Endothelial cell of umbilical vein (primary cell): Measurements from ENCODE around the gene DEGS2. TPM values are rescaled to one million over a fixed set of nuclear protein-coding genes. Genes with fewer than 3 reads are reported as not detected.

Experiments
- BruUV-seq: library from RNA; stranded (reverse); fragments of 400-500 nt; replicated peaks from 2 replicates; lab custom pipeline; 2021; lab: Mats Ljungman, UMichigan
- CTCF ChIA-PET: fragments of 300-600, 350-600 bp; sonication (Branson Sonifier 250); formaldehyde crosslinking; loops from one replicate; lab custom pipeline; 2021; ENCODE audit warnings: antibody characterized with exemption, inconsistent platforms; lab: Charles Lee
- POLR2A ChIA-PET: fragments of 300-600, 350-600 bp; sonication (Branson Sonifier 250); formaldehyde crosslinking; loops from one replicate; lab custom pipeline; 2021; ENCODE audit warnings: antibody characterized with exemption, inconsistent platforms; lab: Charles Lee
- DNase-seq: peaks from one replicate; pipeline ENCODE4 v3.0.0-alpha.2; 2011; ENCODE audit warnings: low read depth, low spot score
- FAIRE-seq: peaks from 2 replicates; lab custom pipeline; 2011; peaks lifted over from hg19 to GRCh38; lab: Jason Lieb, UNC
- H2AFZ ChIP-seq: 2 replicates; pipeline ENCODE4 v1.6.0; 2012; ENCODE audit warnings: low read depth, low read length, control low read depth, inconsistent platforms
- H3K27ac ChIP-seq: 2 replicates; pipeline ENCODE4 v1.5.1; 2011; ENCODE audit warnings: low read depth, mild to moderate bottlenecking, control low read depth, low read length, moderate library complexity; ENCODE audit not compliant: insufficient read depth
- H3K27me3 ChIP-seq, 2 experiments: 2 replicates each; pipeline versions ENCODE4 v1.6.0 to v1.6.1; 2011; ENCODE audit warnings: low read length in 2 of 2, mixed read lengths in 1 of 2; ENCODE audit not compliant: control insufficient read depth in 2 of 2, insufficient read depth in 2 of 2
- H3K36me3 ChIP-seq, 2 experiments: 2 replicates in 1 of 2; 3 replicates in 1 of 2; pipeline ENCODE4 v1.5.1; 2011; ENCODE audit warnings: low read length in 2 of 2, mild to moderate bottlenecking in 1 of 2, moderate library complexity in 1 of 2; ENCODE audit not compliant: control insufficient read depth in 2 of 2, insufficient read depth in 2 of 2; ENCODE audit errors: extremely low read depth in 1 of 2
- H3K4me1 ChIP-seq: 3 replicates; pipeline ENCODE4 v1.5.1; 2011; ENCODE audit warnings: mild to moderate bottlenecking, low read length; ENCODE audit not compliant: control insufficient read depth, insufficient read depth; ENCODE audit errors: extremely low read depth
- H3K4me2 ChIP-seq: 2 replicates; pipeline ENCODE4 v1.6.1; 2011; ENCODE audit warnings: low read length, control low read depth, mixed read lengths; ENCODE audit not compliant: insufficient read depth
- H3K4me3 ChIP-seq, 3 experiments: fragments of 200-600 bp in 1 of 3; sonication (generic), shearing (Covaris generic) in 1 of 3; replicated peaks in 1 of 3; 2 replicates each; pipeline ENCODE4 v1.5.1; 2011 to 2016; ENCODE audit warnings: control low read depth in 3 of 3, low read length in 3 of 3, mild to moderate bottlenecking in 2 of 3, inconsistent platforms in 1 of 3, low read depth in 1 of 3, moderate library complexity in 1 of 3; ENCODE audit not compliant: insufficient read depth in 1 of 3
- H3K79me2 ChIP-seq: 2 replicates; pipeline ENCODE4 v1.6.0; 2012; ENCODE audit warnings: low read length, inconsistent platforms; ENCODE audit not compliant: control insufficient read depth, insufficient read depth
- H3K9ac ChIP-seq: replicated peaks from 2 replicates; pipeline ENCODE3; 2011; ENCODE audit warnings: low read length, control low read depth; ENCODE audit not compliant: insufficient read depth; ENCODE audit errors: extremely low read depth
- H3K9me1 ChIP-seq: replicated peaks from 3 replicates; pipeline ENCODE4 v1.6.0; 2011; ENCODE audit warnings: mild to moderate bottlenecking, low read length; ENCODE audit not compliant: control insufficient read depth, insufficient read depth; ENCODE audit errors: extremely low read depth
- H3K9me3 ChIP-seq: replicated peaks from 2 replicates; pipeline ENCODE4 v1.5.1; 2012; ENCODE audit warnings: low read length, inconsistent platforms; ENCODE audit not compliant: control insufficient read depth, insufficient read depth
- H4K20me1 ChIP-seq: replicated peaks from 2 replicates; pipeline ENCODE3; 2011; ENCODE audit warnings: mild to moderate bottlenecking, low read length; ENCODE audit not compliant: control insufficient read depth, insufficient read depth; ENCODE audit errors: extremely low read depth
- CTCF ChIP-seq, 2 donors: IDR thresholded peaks; 1 replicate in 1 of 2; 2 replicates in 1 of 2; pipeline ENCODE4 v1.5.1; 2011; ENCODE audit warnings: low read length in 2 of 2, mild to moderate bottlenecking in 2 of 2, moderate library complexity in 2 of 2, control low read depth in 1 of 2, inconsistent platforms in 1 of 2, low read depth in 1 of 2; ENCODE audit not compliant: insufficient read depth in 1 of 2; ENCODE audit errors: extremely low read depth in 1 of 2
- EZH2 ChIP-seq: IDR thresholded peaks from 2 replicates; pipeline ENCODE4 v1.6.1; 2012; ENCODE audit warnings: borderline replicate concordance, low read depth, mild to moderate bottlenecking, moderate library complexity, low read length, inconsistent platforms; ENCODE audit not compliant: severe bottlenecking
- FOS ChIP-seq: IDR thresholded peaks from 2 replicates; pipeline ENCODE4 v1.6.1; 2011; ENCODE audit warnings: mild to moderate bottlenecking, low read length, moderate library complexity, borderline replicate concordance; ENCODE audit not compliant: insufficient read depth
- GATA2 ChIP-seq: IDR thresholded peaks from 2 replicates; pipeline ENCODE4 v1.7.0; 2011; ENCODE audit warnings: low read depth, mild to moderate bottlenecking, moderate library complexity, mixed read lengths, low read length; ENCODE audit not compliant: insufficient read length, insufficient read depth
- JUN ChIP-seq: IDR thresholded peaks from 2 replicates; pipeline ENCODE4 v1.6.1; 2011; ENCODE audit warnings: borderline replicate concordance, low read depth; ENCODE audit not compliant: insufficient read length, insufficient read depth
- MAX ChIP-seq: IDR thresholded peaks from 2 replicates; pipeline ENCODE4 v1.6.1; 2011; ENCODE audit not compliant: insufficient read depth, insufficient read length
- MYC ChIP-seq: IDR thresholded peaks from one replicate; pipeline ENCODE4 v1.6.1; 2011; ENCODE audit warnings: mild to moderate bottlenecking, low read depth, low read length
- POLR2A ChIP-seq: IDR thresholded peaks from 2 replicates; pipeline ENCODE4 v1.6.1; 2012; ENCODE audit warnings: low read depth, mild to moderate bottlenecking, control low read depth, low read length
- POLR2AphosphoS5 ChIP-seq: IDR thresholded peaks from 2 replicates; pipeline ENCODE4 v1.6.1; 2012; ENCODE audit warnings: low read depth, mild to moderate bottlenecking, control low read depth, low read length, moderate library complexity; ENCODE audit not compliant: insufficient read depth
- dilution Hi-C: fragments of 300-500 bp; cut with MboI; formaldehyde crosslinking; loops from one replicate; pipeline ENCODE4 v1.15.0; 2019; ENCODE audit warnings: low sequenced_read_pairs; ENCODE audit not compliant: extremely low pct_ligation_motif_present
- intact Hi-C: fragments of 100-400 bp; cut with micrococcal nuclease; formaldehyde crosslinking; loops from one replicate; pipeline ENCODE4 v1.10.0; 2022
- polyA plus RNA-seq, 4 experiments: library from polyadenylated mRNA; depleted of rRNA in 3 of 4; stranded (reverse) in 3 of 4; unstranded in 1 of 4; fragments of >200 nt; gene quantifications; 2 replicates each; pipeline versions ENCODE4 v1.2.1 to v1.2.3, GENCODE V29; 2011 to 2012; ENCODE audit warnings: missing spikeins in 1 of 4
- total RNA-seq: library from RNA; stranded (reverse); gene quantifications from 2 replicates; pipeline ENCODE4 v1.2.3, GENCODE V29; 2021

The DEGS2 gene
- total and polyA plus RNA-seq, 2 donors (not counting 3 experiments of a cell fraction or from before 2014, with no cell fraction given): 0.06 TPM; not detected in 1

GRCh38 chr14:100130521-100130920, 28.9 kb downstream of the DEGS2 start:
- Histone ChIP-seq H4K20me1 (no peaks in the 10 kb centered on the region), H3K9me1 (no peaks in the 10 kb centered on the region), H3K27me3 (no peaks in the 10 kb centered on the region), H3K36me3 (peaks cover 0 to 6% of the 10 kb centered on the region in 2 experiments), H3K9me3 (no peaks in the 10 kb centered on the region), H3K4me2 (no peak overlapping the region), H3K4me3 (no peak overlapping the region), H3K27ac (no peak overlapping the region), H2AFZ (no peak overlapping the region), H3K79me2 (no peaks in the 10 kb centered on the region), H3K4me1 (no peaks in the 10 kb centered on the region), H3K9ac (no peak overlapping the region)
- dilution Hi-C loops (no loop called here), intact Hi-C loops (no loop called here)
- ChIA-PET POLR2A (no interaction called here), CTCF (interaction anchor here (1.3 to 7.6 kb wide), 2 partner anchors 12 to 22 kb away, joined by 4 to 44 read pairs; no protein-coding TSS in a partner anchor)
- BruUV-seq: no TSS peak
- DNase-seq: no peak
- FAIRE-seq: no peak
- TF ChIP-seq JUN: no peak
- TF ChIP-seq GATA2: no peak
- TF ChIP-seq MYC: no peak
- TF ChIP-seq EZH2: no peak
- TF ChIP-seq POLR2AphosphoS5: no peak
- TF ChIP-seq MAX: no peak

GRCh38 chr14:100129161-100129589, 30.3 kb downstream of the DEGS2 start:
- no peak overlapping the region for H3K27ac ChIP-seq
- POLR2A ChIA-PET: interaction anchor here (0.6 to 1.0 kb wide), 2 partner anchors 13 to 488 kb away, joined by 3 read pairs; no protein-coding TSS in a partner anchor
- no peak for FAIRE-seq

More at GRCh38 chr14:100129161-100129589, 30.3 kb downstream of the DEGS2 start:
- BruUV-seq: no TSS peak
- no peaks in the 10 kb centered on the region for H3K27me3 ChIP-seq
- peak; percentile 53 for DNase-seq
- no peaks in the 10 kb centered on the region for H3K9me3 ChIP-seq
- dilution Hi-C loops (no loop called here), intact Hi-C loops (no loop called here)
- H2AFZ ChIP-seq: no peak overlapping the region
- no peak overlapping the region for H3K4me3 ChIP-seq
- TF ChIP-seq POLR2A (no peak), MAX (no peak), GATA2 (no peak), CTCF (IDR thresholded peaks at IDR 0.05; ENCODE audit: extremely low read depth in 1 of 2, insufficient read depth in 1 of 2, low read depth in 1 of 2, low read length in 2 of 2) (no peak), EZH2 (no peak), JUN (no peak), MYC (no peak), FOS (no peak), POLR2AphosphoS5 (no peak)
- no peaks in the 10 kb centered on the region for H3K9me1 ChIP-seq
- no peaks in the 10 kb centered on the region for H3K4me1 ChIP-seq
- CTCF ChIA-PET: interaction anchor here (0.5 to 7.6 kb wide), 5 partner anchors 13 to 158 kb away, joined by 3 to 44 read pairs (median 4); no protein-coding TSS in a partner anchor
- H3K9ac ChIP-seq: no peak overlapping the region
- H4K20me1 ChIP-seq: no peaks in the 10 kb centered on the region
- H3K36me3 ChIP-seq: peaks cover 0 to 3% of the 10 kb centered on the region in 2 experiments
- H3K4me2 ChIP-seq: no peak overlapping the region
- no peaks in the 10 kb centered on the region for H3K79me2 ChIP-seq
